Mesodermal cell (in vitro differentiated cells): Measurements from ENCODE around the gene TM7SF2.

ENCODE experiments used
- H3K27ac ChIP-seq: 2 replicates; pipeline ENCODE4 v1.7.0; 2013; ENCODE audit warnings: mild to moderate bottlenecking, low read depth, low read length, moderate library complexity; ENCODE audit not compliant: severe bottlenecking
- H3K36me3 ChIP-seq: 2 replicates; pipeline ENCODE4 v1.7.1; 2013; ENCODE audit warnings: mild to moderate bottlenecking, low read length, moderate library complexity; ENCODE audit not compliant: control insufficient read depth, insufficient read depth
- H3K4me1 ChIP-seq: one replicate; pipeline ENCODE4 v1.7.1; 2013; ENCODE audit warnings: mild to moderate bottlenecking, low read length; ENCODE audit not compliant: insufficient read depth, control insufficient read depth, poor library complexity, severe bottlenecking
- H3K4me3 ChIP-seq: 2 replicates; pipeline ENCODE4 v1.7.0; 2013; ENCODE audit warnings: low read length, control low read depth, mild to moderate bottlenecking; ENCODE audit not compliant: insufficient read depth, poor library complexity, severe bottlenecking; ENCODE audit errors: extremely low read depth
- H3K9me3 ChIP-seq: 2 replicates; pipeline ENCODE4 v1.7.1; 2013; ENCODE audit warnings: mild to moderate bottlenecking, low read length, moderate library complexity; ENCODE audit not compliant: control insufficient read depth
- WGBS, 2 experiments: methylation state at CpG; one replicate each; pipeline ENCODE4 v1.1.5; 2013; ENCODE audit warnings: missing lambda C conversion rate in 2 of 2; ENCODE audit not compliant: insufficient coverage in 2 of 2; 5-methylcytosine and 5-hydroxymethylcytosine counted together

Gene TM7SF2

DNA sequence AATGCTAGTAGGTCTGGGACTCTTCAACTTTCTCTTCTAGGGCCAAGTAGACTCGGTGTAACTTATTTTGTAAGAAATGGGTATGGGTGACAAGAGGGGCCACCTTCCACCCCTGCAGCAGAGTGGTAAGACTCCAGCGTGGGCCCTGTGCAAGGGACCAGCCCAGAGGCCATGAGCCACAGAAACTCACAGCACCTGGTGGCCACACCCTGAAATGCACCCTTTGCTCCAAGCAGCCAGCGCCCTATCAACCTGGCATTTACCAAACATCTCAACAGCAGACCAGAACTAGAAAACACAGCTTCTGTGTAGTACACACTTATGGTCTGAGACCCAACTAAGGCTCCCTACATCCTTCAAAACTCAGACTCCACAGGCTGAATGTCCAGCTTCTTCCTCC lies 33.5 kb upstream of the TM7SF2 start:
- Histone ChIP-seq H3K9me3 (no peaks in the 10 kb centered on the region), H3K27ac (no peak overlapping the region), H3K4me1 (peaks cover 7% of the 10 kb centered on the region), H3K4me3 (no peak overlapping the region), H3K36me3 (peaks cover 66% of the 10 kb centered on the region)
- WGBS, 2 experiments = 90 to 100% methylated on average over 2 to 3 of the region's 3 CpGs

DNA sequence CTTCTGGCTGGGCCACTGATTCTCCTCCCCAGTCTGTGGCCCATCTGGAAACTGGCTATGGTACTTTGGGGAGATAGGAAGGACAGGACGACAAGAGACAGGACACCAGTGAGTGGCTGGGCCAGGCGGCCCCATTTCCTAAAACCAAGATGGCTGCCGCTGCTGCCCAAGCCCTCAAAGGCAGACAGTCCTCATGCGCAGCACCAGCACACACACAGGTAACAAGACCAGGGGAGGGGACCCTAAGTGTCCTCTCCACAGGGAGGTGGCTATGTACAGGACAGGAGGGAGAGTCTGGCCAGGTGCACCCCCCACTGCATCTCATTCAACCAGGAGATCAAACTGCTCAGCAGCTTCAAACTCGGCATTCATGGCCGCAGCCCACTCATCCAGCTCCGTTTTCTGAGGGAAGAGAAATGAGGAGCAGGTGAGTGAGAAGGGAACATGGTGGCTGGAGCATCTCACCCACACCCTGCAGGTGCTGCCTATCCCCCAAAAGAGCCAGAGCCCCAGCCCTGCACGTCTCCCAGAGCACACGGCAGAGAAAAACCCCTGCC lies 32.8 kb upstream of the TM7SF2 start:
- Histone ChIP-seq H3K27ac (no peak overlapping the region), H3K9me3 (no peaks in the 10 kb centered on the region), H3K4me1 (peaks cover 9% of the 10 kb centered on the region), H3K4me3 (no peak overlapping the region), H3K36me3 (peaks cover 66% of the 10 kb centered on the region)
- 87 to 96% methylated on average over 5 to 9 of the region's 9 CpGs for WGBS, 2 experiments

DNA sequence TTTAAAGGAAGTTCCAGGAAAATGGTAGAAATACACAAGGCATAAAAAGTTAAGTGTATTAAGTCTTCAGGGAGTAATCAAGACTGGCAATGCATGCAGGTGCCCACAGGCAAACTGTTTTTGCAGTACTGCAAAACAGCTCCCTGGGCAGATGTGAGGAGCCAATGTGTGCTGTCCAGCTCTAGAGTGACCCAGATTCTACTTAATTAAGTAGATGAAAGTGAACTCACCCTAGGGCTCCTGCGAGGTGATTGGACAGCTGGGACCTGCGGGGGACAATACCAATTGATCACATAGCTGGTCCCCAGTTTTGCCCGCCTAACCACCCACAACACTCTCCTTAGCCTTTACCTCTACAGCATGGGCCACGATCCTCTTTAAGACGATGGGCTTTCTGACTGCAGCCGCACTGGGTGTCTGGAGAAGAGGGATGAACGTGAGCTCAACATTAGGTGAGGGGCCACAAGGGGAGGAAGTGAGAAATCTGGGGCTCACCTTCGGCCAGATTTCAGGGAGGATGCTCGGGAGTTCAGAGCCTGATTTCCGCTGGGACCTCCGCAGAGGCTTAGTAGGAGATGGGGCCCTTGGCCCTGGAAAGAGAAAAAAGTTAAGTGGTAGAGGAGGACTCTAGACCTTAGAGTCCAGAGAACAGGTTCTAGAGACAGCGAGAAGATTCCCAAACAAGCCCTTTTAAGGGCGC lies 28.4 kb upstream of the TM7SF2 start:
- Histone ChIP-seq H3K4me1 (peaks cover 17% of the 10 kb centered on the region), H3K27ac (peak overlapping the region; percentile 98), H3K36me3 (peaks cover 74% of the 10 kb centered on the region), H3K4me3 (peak overlapping the region; percentile 85), H3K9me3 (no peaks in the 10 kb centered on the region)
- WGBS, 2 experiments = 1 to 4% methylated on average over 6 to 7 of the region's 13 CpGs

DNA sequence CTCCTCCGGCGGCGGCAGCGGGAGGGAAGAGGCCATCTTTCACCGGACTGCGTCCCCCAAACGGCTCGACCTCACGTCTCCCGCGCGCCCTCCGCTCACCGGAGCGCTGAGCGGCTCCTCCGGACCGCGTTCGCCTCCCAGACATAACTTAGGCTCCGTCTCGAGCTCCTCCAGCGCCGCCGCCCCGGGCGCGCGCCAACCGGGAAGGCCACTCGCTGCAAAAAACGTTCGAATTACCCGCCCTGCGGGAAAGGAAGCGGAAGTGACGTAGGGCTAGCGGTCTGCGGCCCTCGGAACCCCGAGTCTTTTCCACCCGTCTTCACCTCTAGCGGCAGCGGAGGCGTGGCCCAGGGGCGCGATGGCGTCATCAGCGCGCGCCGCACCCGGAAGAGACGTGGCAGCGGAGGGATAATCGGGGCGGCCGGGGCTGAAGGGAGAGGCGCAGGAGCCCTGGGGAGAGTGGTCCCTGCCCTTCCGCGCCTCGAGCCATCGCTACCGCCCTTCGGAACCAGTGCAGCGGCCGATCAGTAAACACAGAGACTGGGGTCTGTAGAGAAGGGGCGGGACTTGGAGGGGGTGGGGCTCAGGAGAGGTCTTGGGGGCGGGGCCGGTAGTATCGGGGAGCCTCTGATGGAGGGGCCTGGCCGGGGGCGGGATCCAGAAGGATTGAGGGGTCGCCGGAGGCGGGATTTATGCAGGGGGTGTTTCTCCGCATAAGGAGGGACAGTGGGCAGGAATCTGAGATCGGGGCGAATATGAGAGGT lies 27.7 kb upstream of the TM7SF2 start, which contains the start of the genes CDCA5 and ZFPL1:
CDCA5 (minus strand) TSS at position 207 of the 764 bp plus-strand sequence; CDS start at position 145, 62 bp downstream.
ZFPL1 (plus strand) TSS at position 389 of the 764 bp plus-strand sequence. CDS start 477 bp downstream, outside the sequence.
- 1% methylated on average over 50 to 59 of the region's 79 CpGs for WGBS, 2 experiments
- Histone ChIP-seq H3K27ac (peak within 1 kb of the TSS; percentile 98), H3K4me1 (peaks cover 17% of the 10 kb centered on the region), H3K36me3 (peaks cover 74% of the 10 kb centered on the region), H3K9me3 (no peaks in the 10 kb centered on the region), H3K4me3 (peak within 1 kb of the TSS; percentile 85)

DNA sequence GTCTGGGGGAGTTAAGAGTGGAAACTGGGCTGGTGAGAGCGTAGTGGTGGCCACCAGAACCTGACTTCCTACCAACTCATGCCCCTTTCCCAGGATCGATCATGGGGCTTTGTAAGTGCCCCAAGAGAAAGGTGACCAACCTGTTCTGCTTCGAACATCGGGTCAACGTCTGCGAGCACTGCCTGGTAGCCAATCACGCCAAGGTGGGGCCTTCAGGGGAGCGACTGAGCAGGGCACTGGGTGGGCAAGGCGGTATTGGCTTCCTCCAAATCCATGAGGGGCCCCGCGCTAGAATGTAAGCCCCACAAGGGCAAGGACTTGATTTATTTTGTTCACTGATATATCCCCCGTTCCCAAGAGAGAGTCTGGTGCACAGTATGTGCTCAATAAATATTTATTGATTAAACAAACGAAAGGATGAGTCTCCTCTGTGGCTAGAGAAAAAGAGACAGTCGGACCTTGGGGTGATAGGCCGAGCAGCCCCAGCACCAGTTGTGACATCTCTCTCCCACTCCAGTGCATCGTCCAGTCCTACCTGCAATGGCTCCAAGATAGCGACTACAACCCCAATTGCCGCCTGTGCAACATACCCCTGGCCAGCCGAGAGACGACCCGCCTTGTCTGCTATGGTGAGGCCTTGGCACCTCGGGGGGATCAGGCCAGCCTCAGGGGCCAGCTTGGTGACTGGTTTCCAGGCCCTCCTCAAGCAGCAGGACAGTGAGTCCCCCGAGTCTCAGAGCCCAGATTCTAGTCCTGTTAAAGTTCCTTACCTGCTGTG lies 26.9 kb upstream of the TM7SF2 start:
- peak overlapping the region; percentile 85 for H3K4me3 ChIP-seq
- H3K27ac ChIP-seq = peak overlapping the region; percentile 98
- 55 to 57% methylated on average over 22 of the region's 23 CpGs for WGBS, 2 experiments
- no peaks in the 10 kb centered on the region for H3K9me3 ChIP-seq
- peaks cover 17% of the 10 kb centered on the region for H3K4me1 ChIP-seq
- peaks cover 75% of the 10 kb centered on the region for H3K36me3 ChIP-seq

DNA sequence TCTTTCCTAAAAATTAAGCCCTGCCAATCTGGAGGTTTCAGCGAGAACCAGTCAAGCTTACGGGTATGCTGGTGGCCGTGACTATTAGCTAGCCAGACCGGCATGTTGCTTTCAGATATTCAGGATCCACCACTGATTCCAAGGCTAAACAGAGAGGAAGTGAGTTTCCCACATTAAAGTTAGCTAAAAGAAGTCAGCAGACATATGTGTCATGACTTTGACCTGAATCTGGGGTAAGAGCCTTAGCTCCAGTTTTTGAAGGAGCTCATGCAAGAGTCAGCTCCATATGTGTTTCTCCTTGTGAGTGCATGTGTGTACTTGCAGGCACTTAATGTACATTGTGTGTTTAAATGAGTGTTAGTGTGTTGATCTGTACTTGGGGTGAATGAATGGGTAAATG lies 26.2 kb upstream of the TM7SF2 start:
- Histone ChIP-seq H3K4me3 (peak overlapping the region; percentile 85), H3K36me3 (peaks cover 72% of the 10 kb centered on the region), H3K27ac (no peak overlapping the region), H3K9me3 (no peaks in the 10 kb centered on the region), H3K4me1 (peaks cover 17% of the 10 kb centered on the region)
- WGBS, 2 experiments = 97 to 100% methylated on average over 1 to 4 of the region's 4 CpGs

DNA sequence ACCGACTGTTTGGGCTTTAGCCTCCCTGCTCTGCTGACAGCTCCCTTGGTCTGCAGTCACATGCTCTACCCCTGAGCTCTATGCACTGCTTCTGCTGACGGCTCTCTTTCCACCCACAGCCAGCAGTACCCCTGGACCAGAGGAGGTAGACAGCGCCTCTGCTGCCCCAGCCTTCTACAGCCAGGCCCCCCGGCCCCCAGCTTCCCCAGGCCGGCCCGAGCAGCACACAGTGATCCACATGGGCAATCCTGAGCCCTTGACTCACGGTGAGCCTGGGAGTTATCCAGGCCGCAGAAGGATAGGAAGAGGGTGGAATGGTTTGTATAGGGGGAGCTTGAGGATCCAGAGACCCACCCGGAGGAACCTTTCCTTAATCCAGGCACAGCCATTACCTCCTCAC lies 24.9 kb upstream of the TM7SF2 start:
- peaks cover 58% of the 10 kb centered on the region for H3K36me3 ChIP-seq
- 89 to 95% methylated on average over 5 to 6 of the region's 9 CpGs for WGBS, 2 experiments
- H3K4me1 ChIP-seq = peaks cover 17% of the 10 kb centered on the region
- H3K27ac ChIP-seq = no peak overlapping the region
- H3K9me3 ChIP-seq = no peaks in the 10 kb centered on the region
- no peak overlapping the region for H3K4me3 ChIP-seq

DNA sequence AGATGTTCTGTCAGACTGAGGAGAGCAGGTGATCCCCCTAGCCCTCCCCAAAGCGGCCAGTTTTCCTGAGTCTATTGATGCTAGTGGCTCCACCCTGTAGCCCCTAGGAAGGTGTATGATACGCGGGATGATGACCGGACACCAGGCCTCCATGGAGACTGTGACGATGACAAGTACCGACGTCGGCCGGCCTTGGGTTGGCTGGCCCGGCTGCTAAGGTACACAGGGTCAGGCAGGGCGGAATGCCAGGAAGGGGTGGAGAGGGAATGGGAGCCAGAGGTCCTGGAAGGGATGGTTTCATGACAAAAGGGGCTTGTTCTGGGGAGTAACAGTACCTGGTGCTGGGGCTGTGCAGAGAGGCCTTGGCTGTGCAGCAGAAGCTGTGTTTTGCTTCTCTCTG lies 24.5 kb upstream of the TM7SF2 start:
- WGBS, 2 experiments = 95 to 96% methylated on average over 11 of the region's 11 CpGs
- peaks cover 54% of the 10 kb centered on the region for H3K36me3 ChIP-seq
- peaks cover 17% of the 10 kb centered on the region for H3K4me1 ChIP-seq
- no peaks in the 10 kb centered on the region for H3K9me3 ChIP-seq
- no peak overlapping the region for H3K4me3 ChIP-seq
- no peak overlapping the region for H3K27ac ChIP-seq

DNA sequence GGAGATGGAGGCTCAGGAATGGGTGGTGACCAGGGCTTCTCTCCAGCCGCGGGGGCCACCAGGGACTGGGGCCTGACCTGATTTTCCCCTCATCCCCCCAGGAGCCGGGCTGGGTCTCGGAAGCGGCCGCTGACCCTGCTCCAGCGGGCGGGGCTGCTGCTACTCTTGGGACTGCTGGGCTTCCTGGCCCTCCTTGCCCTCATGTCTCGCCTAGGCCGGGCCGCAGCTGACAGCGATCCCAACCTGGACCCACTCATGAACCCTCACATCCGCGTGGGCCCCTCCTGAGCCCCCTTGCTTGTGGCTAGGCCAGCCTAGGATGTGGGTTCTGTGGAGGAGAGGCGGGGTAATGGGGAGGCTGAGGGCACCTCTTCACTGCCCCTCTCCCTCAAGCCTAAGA lies 23.8 kb upstream of the TM7SF2 start:
- H3K36me3 ChIP-seq = peaks cover 48% of the 10 kb centered on the region
- no peak overlapping the region for H3K27ac ChIP-seq
- no peak overlapping the region for H3K4me3 ChIP-seq
- peaks cover 13% of the 10 kb centered on the region for H3K4me1 ChIP-seq
- H3K9me3 ChIP-seq = no peaks in the 10 kb centered on the region
- 95 to 99% methylated on average over 8 to 10 of the region's 15 CpGs for WGBS, 2 experiments

DNA sequence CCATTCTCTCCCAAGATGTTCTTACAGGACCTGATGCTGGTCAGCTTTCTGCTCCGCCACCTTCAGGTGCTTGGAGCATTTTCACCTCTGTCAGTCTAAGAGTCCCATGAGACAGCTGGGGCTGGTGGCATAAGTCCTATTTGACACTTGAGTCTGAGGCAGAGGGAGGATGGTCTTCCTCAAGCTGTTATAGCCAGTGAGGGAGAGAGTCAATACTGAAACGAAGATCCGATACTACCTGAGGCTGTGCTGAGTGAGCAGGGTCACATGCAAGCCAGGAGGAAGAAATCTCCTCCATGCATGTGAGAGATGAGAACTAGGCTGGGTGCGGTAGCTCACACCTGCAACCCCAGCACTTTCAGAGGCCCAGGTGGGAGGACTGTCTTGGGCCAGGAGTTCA lies 22.1 kb upstream of the TM7SF2 start:
- no peaks in the 10 kb centered on the region for H3K9me3 ChIP-seq
- H3K27ac ChIP-seq = no peak overlapping the region
- peaks cover 7% of the 10 kb centered on the region for H3K4me1 ChIP-seq
- WGBS, 2 experiments = 93 to 100% methylated on average over 2 to 3 of the region's 4 CpGs
- H3K36me3 ChIP-seq = peaks cover 48% of the 10 kb centered on the region
- no peak overlapping the region for H3K4me3 ChIP-seq
